Stromal cell of bone marrow (primary cell): ENCODE data around the gene CROCC2.

Experiments used
- DNase-seq: peaks from one replicate; pipeline ENCODE4 v3.0.0-alpha.2; 2012; ENCODE audit warnings: low read depth

Gene CROCC2

GRCh38 chr2:240988146-240988545 lies 82.0 kb downstream of the CROCC2 start:
- DNase-seq, result no peak

- DNase-seq, result no peak
Measured at GRCh38 chr2:240988571-240989271, 82.6 kb downstream of the CROCC2 start.

DNA sequence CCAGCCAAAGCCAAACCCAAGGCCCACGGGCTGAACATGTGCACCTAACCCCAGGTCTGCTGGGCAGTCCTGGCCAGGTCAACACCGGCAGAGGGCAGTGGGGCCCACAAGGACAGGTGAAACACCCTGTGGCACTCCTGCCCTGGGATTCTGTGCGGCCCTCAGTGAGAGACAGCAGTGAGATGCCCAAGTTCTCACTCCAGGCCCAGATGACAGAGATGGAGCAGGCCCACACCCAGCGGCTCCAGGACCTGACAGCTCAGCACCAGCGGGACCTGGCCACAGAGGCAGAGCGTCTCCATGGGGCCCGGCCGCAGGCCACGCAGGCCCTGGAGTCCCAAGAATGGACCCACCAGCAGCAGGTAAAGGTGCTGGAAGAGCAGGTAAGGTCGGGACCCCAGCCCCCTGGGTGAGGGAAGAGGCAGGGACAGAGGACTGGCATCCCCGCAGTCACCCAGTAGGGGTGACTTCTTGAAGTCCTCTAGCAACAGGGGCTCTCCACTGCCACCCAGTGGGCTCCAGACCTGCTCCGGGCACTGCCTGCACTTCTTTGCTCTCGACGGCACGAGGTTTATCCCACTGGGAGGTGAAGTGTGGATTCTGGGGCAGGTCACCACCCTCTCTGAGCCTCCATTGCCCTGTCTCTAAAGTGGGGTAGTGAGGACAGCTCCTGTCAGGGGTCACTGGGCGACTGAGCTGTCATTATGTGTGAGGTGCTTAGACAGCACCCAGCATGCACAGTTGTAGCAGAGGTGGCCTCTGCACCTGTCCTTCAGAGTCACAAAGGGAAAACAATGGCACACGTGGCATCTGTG lies 83.5 kb downstream of the CROCC2 start:
- no peak for DNase-seq

DNA sequence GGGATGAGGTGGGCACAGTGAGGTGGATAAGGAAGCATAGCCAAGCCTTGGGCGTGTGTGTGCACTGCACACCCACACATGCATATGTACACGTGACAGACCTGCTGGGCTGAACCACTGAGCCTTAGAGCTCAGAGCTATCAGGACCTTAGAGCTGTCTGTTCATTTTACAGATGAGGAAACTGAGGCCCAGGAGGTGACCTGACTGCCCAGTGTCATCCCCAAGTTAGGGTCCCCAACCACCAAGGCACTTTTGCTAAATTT lies 84.1 kb downstream of the CROCC2 start:
- DNase-seq, result no peak

DNA sequence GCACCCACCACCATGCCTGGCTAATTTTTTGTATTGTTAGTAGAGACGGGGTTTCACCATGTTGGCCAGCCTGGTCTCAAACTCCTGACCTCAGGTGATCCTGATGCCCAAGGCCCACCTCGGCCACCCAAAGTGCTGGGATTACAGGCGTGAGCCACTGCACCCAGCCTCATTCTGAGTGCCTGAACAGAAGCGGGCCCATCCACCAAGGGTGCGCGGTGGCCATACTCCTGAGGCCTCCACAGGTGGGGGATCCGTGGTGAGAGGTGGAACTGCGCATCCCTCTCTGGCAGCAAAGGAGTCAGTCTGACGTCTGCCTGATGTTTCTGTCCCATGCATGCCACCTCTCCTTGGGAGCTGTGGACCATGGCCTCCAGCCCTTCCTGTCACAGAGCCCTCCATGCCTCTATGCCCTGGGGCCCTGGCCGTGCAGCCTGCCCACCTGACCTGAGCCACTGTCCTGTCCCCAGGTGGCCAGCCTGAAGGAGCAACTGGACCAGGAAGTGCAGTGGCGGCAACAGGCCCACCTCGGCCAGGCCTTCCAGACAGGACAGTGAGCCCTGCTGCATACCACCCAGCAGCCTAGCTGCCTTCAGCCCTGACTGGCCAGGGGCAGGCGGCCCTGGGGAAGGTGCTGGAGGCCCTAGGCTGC lies 84.7 kb downstream of the CROCC2 start:
- DNase-seq, result no peak

DNA sequence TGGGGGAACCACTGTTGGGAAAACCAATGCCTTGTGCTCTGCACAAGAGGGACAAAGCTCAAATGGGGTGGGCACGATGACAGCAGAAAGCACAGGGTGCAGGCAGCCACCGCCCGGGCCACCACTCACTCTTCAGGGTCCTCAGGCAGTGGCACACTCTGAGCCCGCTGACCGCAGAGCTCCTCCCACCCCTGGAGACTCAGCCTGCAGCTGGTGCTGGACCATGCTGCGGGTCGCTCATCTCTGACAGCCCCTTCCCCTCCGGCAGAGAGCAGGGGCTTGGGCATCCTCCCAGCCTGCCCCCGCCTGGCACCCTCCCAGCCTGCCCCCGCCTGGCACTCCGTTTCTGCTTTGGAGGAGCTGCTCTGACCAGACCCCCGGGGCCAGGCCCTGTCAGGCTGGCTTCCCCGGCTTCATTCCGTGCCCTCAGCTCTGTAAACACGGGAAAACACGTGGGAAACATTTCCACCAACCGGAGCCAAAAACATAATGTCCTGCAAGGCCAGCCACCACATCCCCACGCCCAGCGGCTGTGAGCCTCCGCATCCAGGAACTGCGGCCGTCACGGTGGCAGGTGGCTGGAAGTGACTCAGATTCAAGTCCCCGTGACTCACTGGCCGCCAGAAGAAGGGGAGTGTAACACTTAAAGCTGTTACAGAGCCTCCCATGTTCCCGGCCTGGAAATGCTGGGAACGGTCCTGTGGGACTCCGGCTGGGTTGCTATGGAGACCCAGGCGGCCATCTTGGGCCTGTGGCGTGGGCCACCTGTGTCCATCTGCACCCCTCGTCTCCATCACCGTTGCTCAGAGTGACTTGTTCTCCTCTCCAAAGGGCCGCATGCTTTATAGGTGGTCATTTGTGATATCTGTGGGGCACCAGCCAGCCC lies 85.5 kb downstream of the CROCC2 start:
- peak; percentile 97 for DNase-seq

DNA sequence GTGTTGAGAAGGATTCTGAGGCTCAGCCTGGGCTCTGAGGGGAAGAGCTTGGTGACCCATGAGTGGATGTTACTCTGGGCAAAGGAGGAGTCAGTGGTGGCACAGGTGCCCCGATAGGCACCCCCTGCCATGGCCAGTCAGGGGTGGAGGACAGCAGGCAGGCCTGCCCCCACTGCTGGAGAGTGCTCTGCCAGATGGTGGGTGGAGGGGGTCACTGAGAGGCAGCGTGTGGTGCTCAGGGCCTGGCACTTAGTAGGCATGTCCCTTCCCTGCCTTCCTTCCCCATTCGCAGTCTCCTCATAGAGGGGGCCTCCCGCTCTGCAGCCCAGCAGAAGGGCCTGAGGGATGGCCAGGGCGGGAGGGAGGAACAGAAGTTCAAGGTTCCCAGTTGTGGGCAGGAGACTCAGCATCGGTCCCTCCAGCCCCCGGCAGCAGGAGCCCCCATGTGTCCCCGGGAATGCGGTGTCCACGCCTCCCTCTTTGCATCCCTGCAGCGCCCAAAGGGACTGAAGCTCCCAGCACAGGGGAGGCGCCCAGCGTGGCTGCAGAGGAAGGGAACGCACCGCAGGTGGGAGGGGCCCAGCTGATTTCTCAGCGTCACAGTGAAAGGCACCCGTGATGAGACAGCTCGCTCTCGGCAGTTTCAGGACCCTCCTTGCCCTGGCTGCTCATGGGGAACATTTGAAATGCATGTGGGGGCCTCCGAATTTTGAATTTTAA lies 86.6 kb downstream of the CROCC2 start:
- no peak for DNase-seq

DNA sequence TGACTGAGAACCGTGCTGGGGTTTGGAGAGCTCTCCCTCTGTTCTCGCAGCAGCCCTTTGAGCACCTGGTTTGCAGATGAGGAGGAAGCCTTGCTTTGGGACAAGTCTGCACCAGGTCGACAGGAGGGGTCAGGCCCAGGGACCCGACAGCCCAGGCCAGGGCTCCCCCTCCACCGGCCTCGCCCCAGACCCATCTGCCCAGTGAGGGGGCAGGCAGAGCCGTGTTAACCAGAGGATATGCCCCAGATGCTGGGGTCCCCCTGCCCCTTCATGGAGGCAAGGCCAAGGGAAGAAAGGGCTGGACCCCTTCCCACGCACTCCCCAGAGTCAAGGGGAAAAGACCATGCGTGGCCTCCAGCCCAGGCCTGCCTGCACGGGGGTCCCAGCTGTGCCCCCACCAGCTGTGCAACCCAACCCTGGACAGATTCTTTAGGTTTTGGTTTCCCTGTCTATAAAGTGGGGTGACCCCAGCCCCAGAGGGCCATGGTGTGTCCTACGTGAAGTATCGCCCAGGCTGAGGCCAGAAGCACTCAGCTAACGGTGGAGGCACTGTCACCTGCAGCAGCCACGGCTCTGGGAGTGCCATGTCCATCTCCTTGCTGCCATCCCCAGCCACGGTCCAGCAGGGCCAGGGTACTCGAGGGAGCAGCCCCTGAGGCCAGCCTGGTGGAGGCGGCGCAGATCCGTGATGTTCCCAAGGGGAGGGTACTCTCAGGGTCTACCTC lies 87.5 kb downstream of the CROCC2 start:
- no peak for DNase-seq

DNA sequence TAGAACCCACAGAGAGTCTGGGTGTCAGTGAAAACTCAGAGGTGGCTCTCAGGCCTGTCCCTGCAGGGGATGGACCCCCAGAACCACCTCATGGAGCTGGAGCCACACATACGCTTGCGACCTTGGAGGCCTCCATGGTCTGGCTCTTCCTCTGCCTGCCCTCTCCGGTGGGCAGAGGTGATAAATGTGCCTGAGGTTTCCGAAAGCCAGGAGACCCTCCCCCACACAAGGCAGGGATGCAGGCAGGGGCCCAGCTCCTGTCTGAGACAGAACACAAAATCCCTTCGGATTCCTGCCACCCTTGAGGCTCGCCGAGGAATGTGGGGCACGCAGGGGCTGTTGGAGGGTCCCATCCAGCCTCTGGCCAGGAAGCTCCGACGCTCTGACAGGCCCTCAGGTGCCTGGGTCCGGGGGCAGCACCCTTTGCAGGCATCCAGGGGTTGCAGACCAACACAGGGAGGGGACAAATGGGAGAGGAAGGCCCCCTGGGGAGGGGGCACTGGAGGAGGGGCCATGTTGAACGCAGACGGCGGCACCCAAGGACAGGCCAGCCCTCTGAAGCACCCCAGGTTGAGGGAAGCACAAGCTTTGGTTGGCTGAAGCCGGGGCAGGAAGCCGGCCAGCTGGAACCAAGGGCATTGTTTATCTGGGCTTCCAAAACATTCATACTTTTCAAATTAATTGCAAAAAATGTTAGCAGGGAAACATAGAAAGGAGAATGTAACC lies 88.2 kb downstream of the CROCC2 start:
- DNase-seq, result no peak

GRCh38 chr2:240995041-240996021 lies 89.2 kb downstream of the CROCC2 start:
- no peak for DNase-seq

DNA sequence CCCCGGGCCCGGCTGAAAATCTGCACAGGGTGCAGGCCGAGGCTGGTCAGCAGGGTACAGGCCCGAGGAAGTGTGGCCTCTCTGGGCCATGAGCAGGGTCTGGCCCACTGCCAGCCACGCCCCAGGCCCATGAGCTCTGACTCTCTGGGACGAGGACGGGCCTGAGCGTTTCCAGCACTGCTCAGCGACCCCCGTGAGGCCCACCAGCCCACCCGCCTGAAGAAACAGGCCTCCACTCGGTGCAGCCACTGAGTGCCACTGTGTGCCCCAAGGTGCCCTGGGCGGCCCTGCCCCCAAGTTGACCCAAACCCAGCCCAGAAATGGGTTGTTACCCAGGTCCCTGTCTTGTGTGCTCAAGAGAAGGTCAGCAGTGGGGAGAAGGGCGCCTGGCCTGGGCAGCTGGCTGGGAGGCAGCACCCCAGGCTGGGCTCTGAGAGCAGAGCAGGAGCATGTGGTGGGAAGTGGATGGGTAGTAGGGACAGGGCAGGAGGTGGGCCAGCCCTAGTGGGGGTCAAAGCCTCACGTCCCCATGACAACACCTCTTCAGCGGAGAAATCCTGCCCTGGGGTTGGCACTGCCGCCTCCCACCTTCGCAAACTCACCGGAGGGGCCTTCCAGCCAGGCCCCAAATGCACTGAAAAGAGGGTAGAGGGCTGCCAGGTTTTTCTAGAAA lies 90.2 kb downstream of the CROCC2 start:
- DNase-seq, result no peak

- no peak for DNase-seq
Measured at GRCh38 chr2:240996834-240997140, 90.7 kb downstream of the CROCC2 start.

DNA sequence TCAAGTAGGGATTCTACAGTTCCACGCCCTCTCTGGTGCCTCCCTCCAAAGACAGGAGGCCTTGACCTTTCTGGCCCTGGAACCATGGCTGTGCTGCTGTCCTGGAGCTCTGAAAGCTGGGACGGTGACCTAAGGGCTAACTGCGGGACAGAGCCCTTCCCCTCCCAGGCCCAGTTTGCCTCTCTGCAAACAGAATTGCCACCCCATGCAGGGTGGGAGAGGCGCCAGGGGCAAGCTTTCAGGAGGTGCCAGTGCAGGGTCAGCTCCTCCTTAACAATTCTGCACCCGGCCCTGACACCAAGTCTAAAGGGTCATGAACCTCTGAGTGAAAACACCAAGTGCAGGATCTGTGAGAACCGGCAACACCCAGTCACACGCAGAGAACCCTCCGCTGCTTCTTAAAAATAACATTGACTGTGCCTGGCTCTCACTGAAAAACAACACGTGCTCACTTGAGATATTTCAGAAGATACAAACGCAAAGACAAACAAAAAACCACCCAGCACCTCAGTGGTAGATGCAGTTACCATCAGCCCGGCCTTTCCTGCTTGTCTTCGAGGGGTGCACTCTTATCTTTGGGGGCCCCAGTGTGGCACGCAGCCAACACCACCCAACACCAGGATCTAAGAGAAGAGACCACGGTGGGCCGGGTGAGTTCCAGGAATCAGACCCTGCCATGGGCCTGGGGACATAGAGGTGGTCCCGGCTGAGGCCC lies 91.2 kb downstream of the CROCC2 start:
- peak; percentile 52 for DNase-seq

GRCh38 chr2:240997856-240998705 lies 91.9 kb downstream of the CROCC2 start, which contains the start of gene SNED1:
SNED1 (plus strand) TSS chr2:240998618; CDS start chr2:240998838, 220 bp downstream.
- peak; percentile 63 for DNase-seq

DNA sequence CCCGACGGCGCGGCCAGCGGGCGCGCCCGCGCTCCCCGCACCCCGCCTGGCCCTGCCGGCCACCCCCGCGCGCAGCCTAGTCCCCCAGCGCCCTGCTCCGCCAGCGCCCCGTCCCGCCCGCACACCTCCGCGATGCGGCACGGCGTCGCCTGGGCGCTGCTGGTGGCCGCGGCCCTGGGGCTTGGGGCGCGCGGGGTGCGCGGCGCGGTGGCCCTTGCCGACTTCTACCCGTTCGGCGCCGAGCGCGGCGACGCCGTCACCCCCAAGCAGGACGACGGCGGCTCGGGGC lies 92.5 kb downstream of the CROCC2 start:
- DNase-seq, result no peak

- DNase-seq, result no peak
Measured at GRCh38 chr2:240998995-240999791, 93.1 kb downstream of the CROCC2 start.
